ENCODE data around the gene CIB2.

Gene CIB2

DNA sequence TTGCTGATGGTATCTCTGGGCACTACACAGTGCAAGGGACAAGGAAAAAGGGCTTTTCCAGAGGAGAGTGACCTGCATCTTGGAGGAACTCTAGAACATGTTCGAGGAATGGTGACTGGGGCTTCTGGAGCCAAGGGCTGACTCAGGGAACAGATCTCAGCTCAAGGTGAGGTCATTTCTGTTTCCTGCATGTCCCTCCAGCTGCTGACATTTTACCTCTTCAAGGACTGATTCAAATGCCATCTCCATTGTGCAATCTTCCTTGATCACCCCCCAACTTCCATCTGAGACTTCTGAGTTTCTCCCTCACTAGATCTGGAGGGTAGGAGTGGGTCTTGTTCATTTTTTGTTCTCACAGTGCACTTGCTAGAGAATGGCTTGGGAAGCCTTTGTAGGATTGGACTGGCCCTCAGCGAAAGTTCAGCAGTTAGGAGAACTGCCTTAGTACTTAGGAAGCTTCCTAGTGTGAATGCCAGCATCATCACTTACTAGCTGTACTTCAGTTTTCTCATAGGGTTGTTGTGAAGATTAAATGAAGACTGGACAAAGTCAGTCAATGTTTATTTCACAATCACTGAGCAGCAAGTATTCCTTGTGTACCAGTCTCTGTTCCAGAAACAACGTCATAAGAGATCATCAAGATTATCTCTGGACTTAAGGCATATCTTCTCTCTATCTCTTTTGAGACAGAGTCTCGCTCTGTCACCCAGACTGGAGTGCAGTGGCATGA, 15.3 kb upstream of the CIB2 start:
- H3K9ac ChIP-seq (ENCODE audit: low read depth, low read length, poor library complexity): no peak overlapping the region
- no peak overlapping the region for H3K18ac ChIP-seq (ENCODE audit: low read length)
- H3K4me3 ChIP-seq (ENCODE audit: low read length in 2 of 2): no peak overlapping the region
- H4K8ac ChIP-seq (ENCODE audit: low read depth, low read length): no peak overlapping the region
- peaks cover 3 to 6% of the 10 kb centered on the region in 2 donors for H3K4me1 ChIP-seq (ENCODE audit: control insufficient read depth in 2 of 2, insufficient read depth in 1 of 2, low read depth in 1 of 2, low read length in 2 of 2)
- H3K14ac ChIP-seq (ENCODE audit: low read length): no peak overlapping the region
- no peak overlapping the region for H3K4me2 ChIP-seq (ENCODE audit: insufficient read depth, low read length, poor library complexity, severe bottlenecking)
- H2BK120ac ChIP-seq (ENCODE audit: low read depth, low read length): no peak overlapping the region
- H2BK5ac ChIP-seq (ENCODE audit: low read length): no peak overlapping the region
- no peaks in the 10 kb centered on the region for H3K36me3 ChIP-seq (replicated peaks in 1 of 2; ENCODE audit: control insufficient read depth in 2 of 2, insufficient read depth in 2 of 2, low read length in 2 of 2)
- DNase-seq (ENCODE audit: low spot score): no peak
- WGBS, 2 donors (ENCODE audit: extremely low coverage in 2 of 2, insufficient read length in 2 of 2, insufficient replicate concordance in 1 of 2): no CpG with 5 or more reads among the region's 4 CpGs
- H2AFZ ChIP-seq (ENCODE audit: low read length): no peak overlapping the region
- H4K91ac ChIP-seq (ENCODE audit: low read depth, low read length, poor library complexity): no peak overlapping the region
- H3K23ac ChIP-seq (ENCODE audit: low read depth, low read length, poor library complexity): no peak overlapping the region
- peaks cover 0 to 10% (median 0%) of the 10 kb centered on the region in 3 experiments for H3K27me3 ChIP-seq (ENCODE audit: control insufficient read depth in 3 of 3, insufficient read depth in 3 of 3, low read depth in 1 of 3, low read length in 3 of 3)
- H3K79me1 ChIP-seq (ENCODE audit: low read depth, low read length): no peaks in the 10 kb centered on the region
- H2AK5ac ChIP-seq (ENCODE audit: low read depth, low read length): no peak overlapping the region
- no peaks in the 10 kb centered on the region for H3K9me3 ChIP-seq (replicated peaks in 1 of 2; ENCODE audit: control insufficient read depth in 2 of 2, insufficient read depth in 1 of 2, low read depth in 1 of 2, low read length in 2 of 2)
- H2BK15ac ChIP-seq (ENCODE audit: low read length): no peak overlapping the region
- no peak overlapping the region for H2BK12ac ChIP-seq (ENCODE audit: low read length)
- H3K27ac ChIP-seq (replicated peaks; ENCODE audit: low read length): no peak overlapping the region
- no peak overlapping the region for H3K4ac ChIP-seq (ENCODE audit: low read length)

DNA sequence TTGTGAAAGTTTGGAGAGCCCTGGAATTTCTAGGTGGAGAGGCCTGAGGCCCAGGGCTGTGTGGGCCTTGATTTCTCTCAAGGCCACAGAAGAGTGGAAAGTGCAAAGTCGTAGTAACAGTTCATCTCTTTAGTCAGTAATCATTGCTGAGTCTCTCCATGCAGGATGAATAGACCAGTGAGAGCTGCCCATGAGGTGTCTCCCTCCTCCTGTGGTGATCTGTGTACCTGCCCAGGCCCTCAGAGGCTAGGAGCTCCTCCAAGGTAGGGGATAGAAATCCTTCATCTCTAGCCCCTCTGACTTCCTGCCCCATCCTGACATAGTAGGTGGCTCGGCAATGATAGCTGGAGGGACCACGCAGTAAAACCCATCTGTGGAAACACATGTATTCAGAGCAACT, 11.1 kb upstream of the CIB2 start:
- no peak for DNase-seq (ENCODE audit: low spot score)
- no peak overlapping the region for H2AK5ac ChIP-seq (ENCODE audit: low read depth, low read length)
- no peak overlapping the region for H2BK120ac ChIP-seq (ENCODE audit: low read depth, low read length)
- no peak overlapping the region for H4K8ac ChIP-seq (ENCODE audit: low read depth, low read length)
- no peak overlapping the region for H3K4me3 ChIP-seq (ENCODE audit: low read length in 2 of 2)
- no peaks in the 10 kb centered on the region for H3K27me3 ChIP-seq (ENCODE audit: control insufficient read depth in 3 of 3, insufficient read depth in 3 of 3, low read depth in 1 of 3, low read length in 3 of 3)
- no peak overlapping the region for H3K27ac ChIP-seq (replicated peaks; ENCODE audit: low read length)
- no peak overlapping the region for H3K9ac ChIP-seq (ENCODE audit: low read depth, low read length, poor library complexity)
- H2AFZ ChIP-seq (ENCODE audit: low read length): no peak overlapping the region
- no peaks in the 10 kb centered on the region for H3K36me3 ChIP-seq (replicated peaks in 1 of 2; ENCODE audit: control insufficient read depth in 2 of 2, insufficient read depth in 2 of 2, low read length in 2 of 2)
- no peak overlapping the region for H3K18ac ChIP-seq (ENCODE audit: low read length)
- no peaks in the 10 kb centered on the region for H3K9me3 ChIP-seq (replicated peaks in 1 of 2; ENCODE audit: control insufficient read depth in 2 of 2, insufficient read depth in 1 of 2, low read depth in 1 of 2, low read length in 2 of 2)
- H2BK12ac ChIP-seq (ENCODE audit: low read length): no peak overlapping the region
- no peak overlapping the region for H3K14ac ChIP-seq (ENCODE audit: low read length)
- WGBS, 2 donors (ENCODE audit: extremely low coverage in 2 of 2, insufficient read length in 2 of 2, insufficient replicate concordance in 1 of 2): no CpG with 5 or more reads among the region's 3 CpGs
- no peak overlapping the region for H3K23ac ChIP-seq (ENCODE audit: low read depth, low read length, poor library complexity)
- no peak overlapping the region for H2BK5ac ChIP-seq (ENCODE audit: low read length)
- no peaks in the 10 kb centered on the region for H3K79me1 ChIP-seq (ENCODE audit: low read depth, low read length)
- no peak overlapping the region for H2BK15ac ChIP-seq (ENCODE audit: low read length)
- H3K4ac ChIP-seq (ENCODE audit: low read length): no peak overlapping the region
- no peak overlapping the region for H3K4me2 ChIP-seq (ENCODE audit: insufficient read depth, low read length, poor library complexity, severe bottlenecking)
- no peaks in the 10 kb centered on the region for H3K4me1 ChIP-seq (ENCODE audit: control insufficient read depth in 2 of 2, insufficient read depth in 1 of 2, low read depth in 1 of 2, low read length in 2 of 2)
- no peak overlapping the region for H4K91ac ChIP-seq (ENCODE audit: low read depth, low read length, poor library complexity)

DNA sequence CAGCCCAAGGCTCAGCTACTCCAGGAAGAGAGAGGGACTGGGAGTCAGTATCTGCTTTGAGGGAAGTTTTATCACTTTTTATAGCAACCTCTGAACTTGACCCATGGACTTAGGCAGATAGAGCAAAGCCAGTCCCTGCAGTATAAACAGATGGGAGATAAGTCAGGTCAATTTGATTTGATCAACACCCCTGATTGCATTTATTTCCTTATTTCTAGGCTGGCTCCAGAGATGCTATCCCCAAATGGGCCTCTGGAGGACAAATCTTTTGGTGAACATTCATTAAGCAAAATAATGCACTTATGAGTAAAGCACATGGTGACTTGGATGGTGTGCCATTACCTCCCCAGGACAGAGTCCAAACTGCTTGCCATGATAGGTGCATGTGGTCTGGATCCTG, 9.0 kb upstream of the CIB2 start:
- DNase-seq (ENCODE audit: low spot score): no peak
- H3K4me1 ChIP-seq (ENCODE audit: control insufficient read depth in 2 of 2, insufficient read depth in 1 of 2, low read depth in 1 of 2, low read length in 2 of 2): no peaks in the 10 kb centered on the region
- H2AFZ ChIP-seq (ENCODE audit: low read length): no peak overlapping the region
- H3K14ac ChIP-seq (ENCODE audit: low read length): no peak overlapping the region
- H3K4me3 ChIP-seq (ENCODE audit: low read length in 2 of 2): no peak overlapping the region
- no peaks in the 10 kb centered on the region for H3K27me3 ChIP-seq (ENCODE audit: control insufficient read depth in 3 of 3, insufficient read depth in 3 of 3, low read depth in 1 of 3, low read length in 3 of 3)
- no peak overlapping the region for H3K4me2 ChIP-seq (ENCODE audit: insufficient read depth, low read length, poor library complexity, severe bottlenecking)
- H3K79me1 ChIP-seq (ENCODE audit: low read depth, low read length): no peaks in the 10 kb centered on the region
- no peak overlapping the region for H2AK5ac ChIP-seq (ENCODE audit: low read depth, low read length)
- no peak overlapping the region for H4K8ac ChIP-seq (ENCODE audit: low read depth, low read length)
- H3K36me3 ChIP-seq (replicated peaks in 1 of 2; ENCODE audit: control insufficient read depth in 2 of 2, insufficient read depth in 2 of 2, low read length in 2 of 2): no peaks in the 10 kb centered on the region
- H3K27ac ChIP-seq (replicated peaks; ENCODE audit: low read length): no peak overlapping the region
- H3K9ac ChIP-seq (ENCODE audit: low read depth, low read length, poor library complexity): no peak overlapping the region
- H2BK5ac ChIP-seq (ENCODE audit: low read length): no peak overlapping the region
- no peaks in the 10 kb centered on the region for H3K9me3 ChIP-seq (replicated peaks in 1 of 2; ENCODE audit: control insufficient read depth in 2 of 2, insufficient read depth in 1 of 2, low read depth in 1 of 2, low read length in 2 of 2)
- H2BK120ac ChIP-seq (ENCODE audit: low read depth, low read length): no peak overlapping the region
- no peak overlapping the region for H2BK15ac ChIP-seq (ENCODE audit: low read length)
- H3K23ac ChIP-seq (ENCODE audit: low read depth, low read length, poor library complexity): no peak overlapping the region
- H4K91ac ChIP-seq (ENCODE audit: low read depth, low read length, poor library complexity): no peak overlapping the region
- no peak overlapping the region for H2BK12ac ChIP-seq (ENCODE audit: low read length)
- no peak overlapping the region for H3K18ac ChIP-seq (ENCODE audit: low read length)
- H3K4ac ChIP-seq (ENCODE audit: low read length): no peak overlapping the region

DNA sequence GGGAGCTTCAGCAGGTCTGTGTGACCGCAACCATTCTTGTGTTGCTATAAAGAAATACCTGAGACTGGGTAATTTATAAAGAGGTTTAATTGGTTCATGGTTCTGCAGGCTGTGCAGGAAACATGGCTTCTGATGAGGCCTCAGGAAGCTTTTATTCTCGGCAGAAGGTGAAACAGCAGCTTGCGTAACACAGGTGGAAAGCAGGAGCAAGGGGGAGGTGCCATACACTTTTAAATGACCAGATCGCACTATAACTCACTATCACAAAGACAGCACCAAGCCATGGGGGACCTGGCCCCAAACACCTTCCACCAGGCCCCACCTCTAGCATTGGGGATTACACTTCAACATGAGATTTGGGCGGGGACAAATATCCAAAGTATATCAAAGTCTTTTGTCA, 8.3 kb upstream of the CIB2 start:
- no peaks in the 10 kb centered on the region for H3K4me1 ChIP-seq (ENCODE audit: control insufficient read depth in 2 of 2, insufficient read depth in 1 of 2, low read depth in 1 of 2, low read length in 2 of 2)
- no peaks in the 10 kb centered on the region for H3K27me3 ChIP-seq (ENCODE audit: control insufficient read depth in 3 of 3, insufficient read depth in 3 of 3, low read depth in 1 of 3, low read length in 3 of 3)
- H2AK5ac ChIP-seq (ENCODE audit: low read depth, low read length): no peak overlapping the region
- H3K4ac ChIP-seq (ENCODE audit: low read length): no peak overlapping the region
- H3K36me3 ChIP-seq (replicated peaks in 1 of 2; ENCODE audit: control insufficient read depth in 2 of 2, insufficient read depth in 2 of 2, low read length in 2 of 2): no peaks in the 10 kb centered on the region
- H3K79me1 ChIP-seq (ENCODE audit: low read depth, low read length): no peaks in the 10 kb centered on the region
- H3K9ac ChIP-seq (ENCODE audit: low read depth, low read length, poor library complexity): no peak overlapping the region
- no peak overlapping the region for H3K18ac ChIP-seq (ENCODE audit: low read length)
- DNase-seq (ENCODE audit: low spot score): no peak
- H4K8ac ChIP-seq (ENCODE audit: low read depth, low read length): no peak overlapping the region
- no peak overlapping the region for H2BK120ac ChIP-seq (ENCODE audit: low read depth, low read length)
- H2BK5ac ChIP-seq (ENCODE audit: low read length): no peak overlapping the region
- no peaks in the 10 kb centered on the region for H3K9me3 ChIP-seq (replicated peaks in 1 of 2; ENCODE audit: control insufficient read depth in 2 of 2, insufficient read depth in 1 of 2, low read depth in 1 of 2, low read length in 2 of 2)
- H2BK12ac ChIP-seq (ENCODE audit: low read length): no peak overlapping the region
- H4K91ac ChIP-seq (ENCODE audit: low read depth, low read length, poor library complexity): no peak overlapping the region
- no peak overlapping the region for H3K4me3 ChIP-seq (ENCODE audit: low read length in 2 of 2)
- no peak overlapping the region for H3K14ac ChIP-seq (ENCODE audit: low read length)
- H3K27ac ChIP-seq (replicated peaks; ENCODE audit: low read length): no peak overlapping the region
- H3K4me2 ChIP-seq (ENCODE audit: insufficient read depth, low read length, poor library complexity, severe bottlenecking): no peak overlapping the region
- no peak overlapping the region for H2BK15ac ChIP-seq (ENCODE audit: low read length)
- WGBS, 2 donors (ENCODE audit: extremely low coverage in 2 of 2, insufficient read length in 2 of 2, insufficient replicate concordance in 1 of 2): no CpG with 5 or more reads among the region's 5 CpGs
- H2AFZ ChIP-seq (ENCODE audit: low read length): no peak overlapping the region
- no peak overlapping the region for H3K23ac ChIP-seq (ENCODE audit: low read depth, low read length, poor library complexity)

Measured in neuronal stem cell (in vitro differentiated cells).